Natural killer cell (primary cell): ENCODE results near the gene KLHL36. TPM values are rescaled to one million over a fixed set of nuclear protein-coding genes. Genes with fewer than 3 reads are reported as not detected.

ENCODE experiments used
- ATAC-seq, 3 donors: fragments of 150-1000 bp in 2 of 3; fragments of 200-7000 bp in 1 of 3; cut with Tn5 transposase; 1 replicate in 1 of 3; 2 replicates in 2 of 3; pipeline ENCODE4 v1.10.0; 2021; ENCODE audit warnings: mild to moderate bottlenecking in 2 of 3, moderate library complexity in 2 of 3
- DNase-seq, 2 donors: peaks; one replicate each; pipeline versions ENCODE4 v3.0.0 to v3.0.0-alpha.2; 2013 to 2021; ENCODE audit warnings: mixed read lengths in 1 of 2
- H3K27ac ChIP-seq: one replicate; pipeline ENCODE4 v1.5.1; 2013; ENCODE audit warnings: mild to moderate bottlenecking, low read length
- H3K27me3 ChIP-seq: one replicate; pipeline ENCODE4 v1.6.1; 2013; ENCODE audit warnings: low read length; ENCODE audit not compliant: control insufficient read depth, insufficient read depth
- H3K36me3 ChIP-seq: one replicate; pipeline ENCODE4 v1.6.1; 2013; ENCODE audit warnings: low read length; ENCODE audit not compliant: control insufficient read depth, insufficient read depth
- H3K4me1 ChIP-seq: one replicate; pipeline ENCODE4 v1.6.1; 2013; ENCODE audit warnings: low read length; ENCODE audit not compliant: control insufficient read depth, insufficient read depth
- H3K4me3 ChIP-seq: one replicate; pipeline ENCODE4 v1.5.1; 2013; ENCODE audit warnings: low read length
- H3K9me3 ChIP-seq: one replicate; pipeline ENCODE4 v1.6.1; 2013; ENCODE audit warnings: low read length; ENCODE audit not compliant: control insufficient read depth, insufficient read depth
- H3K27ac Mint-ChIP-seq, 2 donors: one replicate each; pipeline ENCODE4 v1.8.0; 2022; ENCODE audit warnings: mild to moderate bottlenecking in 2 of 2, mixed read lengths in 2 of 2, moderate library complexity in 1 of 2
- H3K27me3 Mint-ChIP-seq, 2 donors: one replicate each; pipeline ENCODE4 v1.8.0; 2022; ENCODE audit warnings: low read depth in 2 of 2, mixed read lengths in 2 of 2
- H3K36me3 Mint-ChIP-seq: one replicate; pipeline ENCODE4 v1.8.0; 2022; ENCODE audit warnings: mixed read lengths
- H3K4me1 Mint-ChIP-seq, 2 donors: one replicate each; pipeline ENCODE4 v1.8.0; 2022; ENCODE audit warnings: mixed read lengths in 2 of 2
- H3K4me3 Mint-ChIP-seq: one replicate; pipeline ENCODE4 v1.8.0; 2022; ENCODE audit warnings: mild to moderate bottlenecking, moderate library complexity, mixed read lengths
- H3K9me3 Mint-ChIP-seq, 2 donors: one replicate each; pipeline ENCODE4 v1.8.0; 2022; ENCODE audit warnings: mixed read lengths in 2 of 2
- CTCF ChIP-seq: fragments of 200-600 bp; IDR thresholded peaks from one replicate; pipeline ENCODE4 v1.8.0; 2022; ENCODE audit warnings: antibody characterized with exemption
- WGBS: methylation state at CpG from one replicate; pipeline ENCODE4 v1.1.7; 2013; ENCODE audit warnings: missing lambda C conversion rate; ENCODE audit not compliant: insufficient coverage; 5-methylcytosine and 5-hydroxymethylcytosine counted together
- intact Hi-C: fragments of 100-400 bp; cut with micrococcal nuclease; formaldehyde crosslinking; loops from one replicate; pipeline ENCODE4 v1.14.2; 2022
- total RNA-seq, 4 donors: library from RNA; stranded (reverse); fragments of 120-200 nt in 1 of 4; gene quantifications; one replicate each; pipeline versions ENCODE4 v1.2.3 to v1.2.4, GENCODE V29; 2013 to 2022

The KLHL36 gene
- total RNA-seq, 3 donors from 2014 or later (not counting 1 experiment from before 2014, with no cell fraction given), result 47.2 to 62.3 (median 60.5) TPM

- H3K4me3 ChIP-seq, result no peak overlapping the region
- peaks cover 68% of the 10 kb centered on the region for H3K36me3 ChIP-seq
- Mint-ChIP-seq H3K4me3 (no peak overlapping the region), H3K27ac (no peak overlapping the region), H3K4me1 (peaks cover 0 to 12% of the 10 kb centered on the region in 2 donors), H3K9me3 (no peaks in the 10 kb centered on the region), H3K27me3 (no peaks in the 10 kb centered on the region), H3K36me3 (no peaks in the 10 kb centered on the region)
- no peak for DNase-seq
- H3K9me3 ChIP-seq, result no peaks in the 10 kb centered on the region
- H3K4me1 ChIP-seq, result peaks cover 4% of the 10 kb centered on the region
- no peak for TF ChIP-seq CTCF
- no peak overlapping the region for H3K27ac ChIP-seq
- H3K27me3 ChIP-seq, result no peaks in the 10 kb centered on the region
- WGBS, result 90% methylated on average over 8 of the region's 9 CpGs
- ATAC-seq, result no peak
- intact Hi-C loops, result no loop called here
Measured at GRCh38 chr16:84663433-84664101, 15.3 kb downstream of the KLHL36 start.

GRCh38 chr16:84665359-84665758 is 17.0 kb downstream of the KLHL36 start:
- H3K27ac Mint-ChIP-seq, result no peak overlapping the region
- Histone ChIP-seq H3K4me3 (no peak overlapping the region), H3K27me3 (no peaks in the 10 kb centered on the region), H3K36me3 (peaks cover 51% of the 10 kb centered on the region), H3K4me1 (peaks cover 4% of the 10 kb centered on the region), H3K9me3 (no peaks in the 10 kb centered on the region), H3K27ac (no peak overlapping the region)
- intact Hi-C loops, result no loop called here
- 91% methylated on average over 2 of the region's 2 CpGs for WGBS
- H3K4me1 Mint-ChIP-seq, result peaks cover 0 to 12% of the 10 kb centered on the region in 2 donors
- no peak for TF ChIP-seq CTCF
- ATAC-seq, result no peak
- no peaks in the 10 kb centered on the region for H3K9me3 Mint-ChIP-seq
- H3K27me3 Mint-ChIP-seq, result no peaks in the 10 kb centered on the region
- no peak for DNase-seq
- H3K4me3 Mint-ChIP-seq, result no peak overlapping the region
- H3K36me3 Mint-ChIP-seq, result no peaks in the 10 kb centered on the region

GRCh38 chr16:84665843-84666242 is 17.5 kb downstream of the KLHL36 start:
- peaks cover 47% of the 10 kb centered on the region for H3K36me3 ChIP-seq
- no peaks in the 10 kb centered on the region for H3K9me3 Mint-ChIP-seq
- WGBS, result 98% methylated on average over 7 of the region's 7 CpGs

More at GRCh38 chr16:84665843-84666242, 17.5 kb downstream of the KLHL36 start:
- ATAC-seq, result no peak
- no peak overlapping the region for H3K27ac Mint-ChIP-seq
- intact Hi-C loops, result no loop called here
- H3K27ac ChIP-seq, result no peak overlapping the region
- H3K9me3 ChIP-seq, result no peaks in the 10 kb centered on the region
- no peaks in the 10 kb centered on the region for H3K27me3 ChIP-seq
- H3K36me3 Mint-ChIP-seq, result no peaks in the 10 kb centered on the region
- peaks cover 4% of the 10 kb centered on the region for H3K4me1 ChIP-seq
- no peak overlapping the region for H3K4me3 ChIP-seq
- TF ChIP-seq CTCF, result no peak
- H3K4me1 Mint-ChIP-seq, result peaks cover 0 to 12% of the 10 kb centered on the region in 2 donors
- no peaks in the 10 kb centered on the region for H3K27me3 Mint-ChIP-seq
- no peak for DNase-seq
- H3K4me3 Mint-ChIP-seq, result no peak overlapping the region
